22Rv1 (cell line): ENCODE results near the gene DHTKD1.

Source experiments
- ZFX ChIP-seq: fragments of 450-650 bp; IDR thresholded peaks from 2 replicates; pipeline ENCODE4 v1.6.1; 2017; ENCODE audit warnings: antibody characterized with exemption, borderline replicate concordance
- TF ChIP-seq, protein P1 (sequence below): fragments of 450-650 bp; IDR thresholded peaks from 2 replicates; pipeline ENCODE4 v1.5.1; 2017; ENCODE audit warnings: mild to moderate bottlenecking

DNA sequence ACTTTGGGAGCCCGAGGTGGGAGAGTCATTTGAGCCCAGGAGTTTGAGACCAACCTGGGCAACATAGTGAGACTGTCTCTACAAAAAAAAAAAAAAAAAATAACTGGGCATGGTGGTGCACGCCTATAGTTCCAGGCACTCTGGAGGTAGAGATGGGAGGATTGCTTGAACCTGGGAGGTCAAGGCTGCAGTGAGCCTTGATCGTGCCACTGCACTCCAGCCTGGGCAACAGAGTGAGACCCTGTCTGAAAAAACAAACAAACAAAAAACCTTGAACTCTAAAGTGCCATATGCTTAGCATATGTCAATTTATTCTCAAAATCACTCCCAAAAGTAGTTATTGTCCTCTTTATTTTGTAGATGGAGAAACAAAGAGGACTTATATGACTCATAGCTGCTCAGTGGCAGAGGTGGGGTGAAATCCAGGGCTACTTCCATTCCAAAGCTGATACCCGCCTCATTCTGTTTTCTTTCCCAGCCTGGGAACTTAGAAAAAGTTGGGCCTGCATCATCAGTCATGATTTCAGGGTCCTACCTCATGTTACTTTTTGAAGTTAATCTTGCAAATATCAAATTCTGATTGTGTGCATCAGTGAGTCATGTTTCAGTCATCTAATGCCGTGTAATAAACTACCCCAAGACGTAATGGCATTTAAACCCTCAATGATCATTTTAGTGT, 13.3 kb downstream of the DHTKD1 start:
- TF ChIP-seq, protein P1, sequence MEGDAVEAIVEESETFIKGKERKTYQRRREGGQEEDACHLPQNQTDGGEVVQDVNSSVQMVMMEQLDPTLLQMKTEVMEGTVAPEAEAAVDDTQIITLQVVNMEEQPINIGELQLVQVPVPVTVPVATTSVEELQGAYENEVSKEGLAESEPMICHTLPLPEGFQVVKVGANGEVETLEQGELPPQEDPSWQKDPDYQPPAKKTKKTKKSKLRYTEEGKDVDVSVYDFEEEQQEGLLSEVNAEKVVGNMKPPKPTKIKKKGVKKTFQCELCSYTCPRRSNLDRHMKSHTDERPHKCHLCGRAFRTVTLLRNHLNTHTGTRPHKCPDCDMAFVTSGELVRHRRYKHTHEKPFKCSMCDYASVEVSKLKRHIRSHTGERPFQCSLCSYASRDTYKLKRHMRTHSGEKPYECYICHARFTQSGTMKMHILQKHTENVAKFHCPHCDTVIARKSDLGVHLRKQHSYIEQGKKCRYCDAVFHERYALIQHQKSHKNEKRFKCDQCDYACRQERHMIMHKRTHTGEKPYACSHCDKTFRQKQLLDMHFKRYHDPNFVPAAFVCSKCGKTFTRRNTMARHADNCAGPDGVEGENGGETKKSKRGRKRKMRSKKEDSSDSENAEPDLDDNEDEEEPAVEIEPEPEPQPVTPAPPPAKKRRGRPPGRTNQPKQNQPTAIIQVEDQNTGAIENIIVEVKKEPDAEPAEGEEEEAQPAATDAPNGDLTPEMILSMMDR, result no peak
- no peak for TF ChIP-seq ZFX
